HepG2 (cell line): ENCODE results near the gene TSN. TPM values are rescaled to one million over a fixed set of nuclear protein-coding genes. Genes with fewer than 3 reads are reported as not detected.

ENCODE experiments used
- CBX5 ChIP-seq: sonication (generic); formaldehyde crosslinking; IDR thresholded peaks from 2 replicates; pipeline ENCODE4 v1.4.0; 2020; ENCODE audit warnings: missing genetic modification reagents, borderline replicate concordance
- CHD2 ChIP-seq: IDR thresholded peaks from 2 replicates; pipeline ENCODE4 v1.6.1; 2011; ENCODE audit warnings: low read depth, low read length, improper control_type of control experiment
- ELF1 ChIP-seq: sonication (generic); formaldehyde crosslinking; IDR thresholded peaks from 2 replicates; pipeline ENCODE4 v1.4.0; 2020; ENCODE audit warnings: missing genetic modification reagents
- EP300 ChIP-seq, 3 experiments: sonication (generic) in 1 of 3; formaldehyde crosslinking in 1 of 3; IDR thresholded peaks; 2 replicates each; pipeline versions ENCODE4 v1.5.1 to v1.6.1; 2011 to 2020; ENCODE audit warnings: low read depth in 2 of 3, low read length in 2 of 3, borderline replicate concordance in 1 of 3, improper control_type of control experiment in 1 of 3, mild to moderate bottlenecking in 1 of 3, missing genetic modification reagents in 1 of 3, moderate library complexity in 1 of 3
- ETV6 ChIP-seq: sonication (generic); formaldehyde crosslinking; conservative IDR thresholded peaks from 2 replicates; pipeline ENCODE4 v1.4.0; 2020; ENCODE audit warnings: missing genetic modification reagents
- FLYWCH1 ChIP-seq: sonication (generic); formaldehyde crosslinking; IDR thresholded peaks from 2 replicates; pipeline ENCODE4 v1.8.1; 2023; ENCODE audit warnings: mild to moderate bottlenecking, missing genetic modification reagents
- GFI1 ChIP-seq: sonication (generic); formaldehyde crosslinking; IDR thresholded peaks from 2 replicates; pipeline ENCODE4 v1.5.0; 2020; ENCODE audit warnings: missing genetic modification reagents, mild to moderate bottlenecking, borderline replicate concordance
- HDAC2 ChIP-seq: sonication (generic); formaldehyde crosslinking; IDR thresholded peaks from 2 replicates; pipeline ENCODE4 v1.4.0; 2020; ENCODE audit warnings: missing genetic modification reagents
- HMG20B ChIP-seq: conservative IDR thresholded peaks from 2 replicates; pipeline ENCODE4 v1.6.1; 2016; ENCODE audit warnings: missing genetic modification reagents, missing compliant biosample characterization
- HNF4A ChIP-seq: sonication (generic); formaldehyde crosslinking; IDR thresholded peaks from 2 replicates; pipeline ENCODE4 v1.4.0; 2020; ENCODE audit warnings: missing genetic modification reagents
- JARID2 ChIP-seq: sonication (generic); formaldehyde crosslinking; IDR thresholded peaks from 2 replicates; pipeline ENCODE4 v1.8.1; 2023; ENCODE audit warnings: missing genetic modification reagents, inconsistent platforms; ENCODE audit not compliant: insufficient replicate concordance
- JUN ChIP-seq: sonication (generic); formaldehyde crosslinking; IDR thresholded peaks from 2 replicates; pipeline ENCODE4 v1.4.0; 2020; ENCODE audit warnings: mild to moderate bottlenecking, missing genetic modification reagents
- KDM1A ChIP-seq: IDR thresholded peaks from 2 replicates; pipeline ENCODE4 v1.6.1; 2016; ENCODE audit warnings: missing compliant biosample characterization
- KMT2A ChIP-seq: sonication (generic); formaldehyde crosslinking; IDR thresholded peaks from 2 replicates; pipeline ENCODE4 v1.4.0; 2020; ENCODE audit warnings: missing genetic modification reagents
- MIXL1 ChIP-seq: IDR thresholded peaks from 2 replicates; pipeline ENCODE4 v1.6.1; 2016
- MTA3 ChIP-seq: sonication (generic); formaldehyde crosslinking; IDR thresholded peaks from 2 replicates; pipeline ENCODE4 v1.4.0; 2020; ENCODE audit warnings: missing genetic modification reagents
- NFE2L2 ChIP-seq: fragments of 150-350 bp; IDR thresholded peaks from 2 replicates; pipeline ENCODE4 v1.6.1; 2014; ENCODE audit warnings: low read length
- POGZ ChIP-seq: sonication (generic); formaldehyde crosslinking; IDR thresholded peaks from 2 replicates; pipeline ENCODE4 v1.4.0; 2020; ENCODE audit warnings: mild to moderate bottlenecking, missing genetic modification reagents
- RARA ChIP-seq: IDR thresholded peaks from 2 replicates; pipeline ENCODE4 v1.6.1; 2016; ENCODE audit warnings: missing genetic modification reagents, missing compliant biosample characterization
- SMC3 ChIP-seq: IDR thresholded peaks from 2 replicates; pipeline ENCODE4 v1.6.1; 2011; ENCODE audit warnings: low read length, improper control_type of control experiment
- SNAPC2 ChIP-seq: sonication (generic); formaldehyde crosslinking; IDR thresholded peaks from 2 replicates; pipeline ENCODE4 v1.8.1; 2022; ENCODE audit warnings: mild to moderate bottlenecking, missing genetic modification reagents
- SRF ChIP-seq: IDR thresholded peaks from 2 replicates; pipeline ENCODE4 v1.6.1; 2011; ENCODE audit warnings: mild to moderate bottlenecking, low read depth, low read length, moderate library complexity
- SRY ChIP-seq: sonication (generic); formaldehyde crosslinking; IDR thresholded peaks from 2 replicates; pipeline ENCODE4 v1.8.0; 2022; ENCODE audit warnings: mild to moderate bottlenecking, missing genetic modification reagents
- STAG1 ChIP-seq: sonication (generic); formaldehyde crosslinking; IDR thresholded peaks from 2 replicates; pipeline ENCODE4 v1.4.0; 2020; ENCODE audit warnings: missing genetic modification reagents
- ZNF549 ChIP-seq: sonication (generic); formaldehyde crosslinking; IDR thresholded peaks from 2 replicates; pipeline ENCODE4 v1.5.0; 2020; ENCODE audit warnings: missing genetic modification reagents
- ZNF572 ChIP-seq: sonication (generic); formaldehyde crosslinking; IDR thresholded peaks from 2 replicates; pipeline ENCODE4 v1.5.1; 2020; ENCODE audit warnings: mild to moderate bottlenecking, missing genetic modification reagents
- ZNF883 ChIP-seq: sonication (generic); formaldehyde crosslinking; IDR thresholded peaks from 2 replicates; pipeline ENCODE4 v1.5.1; 2020; ENCODE audit warnings: mild to moderate bottlenecking, missing genetic modification reagents; ENCODE audit errors: not compliant biosample characterization
- ZSCAN31 ChIP-seq: sonication (generic); formaldehyde crosslinking; IDR thresholded peaks from 2 replicates; pipeline ENCODE4 v1.5.0; 2020; ENCODE audit warnings: low read depth, mild to moderate bottlenecking, missing genetic modification reagents
- polyA plus RNA-seq, 8 experiments: library from polyadenylated mRNA; depleted of rRNA in 3 of 8; stranded (reverse) in 7 of 8; unstranded in 1 of 8; fragments of >200 nt; fragmentation: Illumina TruSeq in 4 of 8; extraction: Trizol in 4 of 8; gene quantifications; 2 replicates each; pipeline versions ENCODE4 v1.2.1 to v1.2.3, GENCODE V29; 2011 to 2016; ENCODE audit warnings: low read depth in 4 of 8, missing spikeins in 1 of 8, mixed read lengths in 1 of 8; ENCODE audit not compliant: insufficient read depth in 1 of 8
- total RNA-seq, 5 experiments: library from RNA; depleted of rRNA; stranded (reverse); fragments of >200 nt; fragmentation: Illumina TruSeq; extraction: Trizol; gene quantifications; 2 replicates each; pipeline ENCODE4 v1.2.3, GENCODE V29; 2016; ENCODE audit warnings: low read depth in 1 of 5
- TF ChIP-seq, protein P1 (sequence below): sonication (generic); formaldehyde crosslinking; IDR thresholded peaks from 2 replicates; pipeline ENCODE4 v1.8.1; 2023; ENCODE audit warnings: mild to moderate bottlenecking, missing genetic modification reagents
- TF ChIP-seq, protein P2 (sequence below): sonication (generic); formaldehyde crosslinking; conservative IDR thresholded peaks from 2 replicates; pipeline ENCODE4 v1.8.0; 2022; ENCODE audit warnings: low read depth, missing genetic modification reagents
- TF ChIP-seq, protein P3 (sequence below): sonication (generic); formaldehyde crosslinking; IDR thresholded peaks from 2 replicates; pipeline ENCODE4 v1.4.0; 2020; ENCODE audit warnings: missing genetic modification reagents

TSN gene
- total and polyA plus RNA-seq, 2 of the 13 experiments (the other 11 are each of a cell fraction or from before 2014, with no cell fraction given) = 56.4 to 115 TPM

DNA sequence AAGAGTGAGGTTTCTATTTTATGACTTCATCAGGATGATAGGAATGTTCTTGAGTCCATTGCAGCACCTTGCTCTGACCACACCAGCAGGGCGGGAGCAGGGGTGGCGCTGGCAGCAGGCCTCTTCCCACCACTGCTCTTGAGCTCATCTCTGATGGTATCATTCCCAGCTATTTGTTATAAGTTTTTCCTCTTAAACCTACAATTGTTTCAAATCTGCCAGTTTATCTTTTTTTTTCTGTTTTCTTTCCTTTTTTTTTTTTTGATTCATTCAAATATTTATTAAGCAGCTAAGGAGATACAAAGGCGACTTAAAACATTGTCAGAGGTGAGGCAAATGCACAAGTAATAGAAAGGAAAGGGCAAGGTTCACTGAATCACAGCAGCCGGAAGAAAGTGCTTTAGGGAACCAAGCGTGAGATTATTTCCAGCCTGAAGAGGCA lies 47.5 kb upstream of the TSN start (continued):
- TF ChIP-seq SNAPC2 (CRISPR knock-in tag) (0 out of 2 replicates have a peak, but pooled peaks have one; percentile 7), KMT2A (CRISPR knock-in tag) (no peak), HDAC2 (0 out of 2 replicates have a peak, but pooled peaks have one; percentile 26), MTA3 (no peak), EP300 (IDR thresholded peaks at IDR 0.05; ENCODE audit: low read depth in 2 of 2, low read length in 2 of 2) (no peak), EP300 (CRISPR knock-in tag; IDR thresholded peaks at IDR 0.05; ENCODE audit: borderline replicate concordance) (no peak), JUN (CRISPR knock-in tag) (no peak), HNF4A (peak; percentile 4; the same call in 1 of the 2 replicates), CHD2 (no peak), CBX5 (CRISPR knock-in tag) (no peak), ZSCAN31 (CRISPR knock-in tag) (0 out of 2 replicates have a peak, but pooled peaks have one; percentile 47), RARA (CRISPR knock-in tag) (no peak), FLYWCH1 (CRISPR knock-in tag) (no peak), JARID2 (CRISPR knock-in tag) (no peak), ELF1 (CRISPR knock-in tag) (no peak), ZNF549 (no peak), HMG20B (CRISPR knock-in tag) (0 out of 2 replicates have a peak, but pooled peaks have one; percentile 48), ETV6 (no peak), SRF (no peak), KDM1A (no peak), ZNF572 (CRISPR knock-in tag) (no peak), GFI1 (peak; percentile 93), SMC3 (no peak), ZNF883 (CRISPR knock-in tag) (no peak), NFE2L2 (no peak), STAG1 (CRISPR knock-in tag) (no peak), POGZ (no peak), SRY (CRISPR knock-in tag) (no peak), MIXL1 (CRISPR knock-in tag) (no peak)
- TF ChIP-seq, protein P1, sequence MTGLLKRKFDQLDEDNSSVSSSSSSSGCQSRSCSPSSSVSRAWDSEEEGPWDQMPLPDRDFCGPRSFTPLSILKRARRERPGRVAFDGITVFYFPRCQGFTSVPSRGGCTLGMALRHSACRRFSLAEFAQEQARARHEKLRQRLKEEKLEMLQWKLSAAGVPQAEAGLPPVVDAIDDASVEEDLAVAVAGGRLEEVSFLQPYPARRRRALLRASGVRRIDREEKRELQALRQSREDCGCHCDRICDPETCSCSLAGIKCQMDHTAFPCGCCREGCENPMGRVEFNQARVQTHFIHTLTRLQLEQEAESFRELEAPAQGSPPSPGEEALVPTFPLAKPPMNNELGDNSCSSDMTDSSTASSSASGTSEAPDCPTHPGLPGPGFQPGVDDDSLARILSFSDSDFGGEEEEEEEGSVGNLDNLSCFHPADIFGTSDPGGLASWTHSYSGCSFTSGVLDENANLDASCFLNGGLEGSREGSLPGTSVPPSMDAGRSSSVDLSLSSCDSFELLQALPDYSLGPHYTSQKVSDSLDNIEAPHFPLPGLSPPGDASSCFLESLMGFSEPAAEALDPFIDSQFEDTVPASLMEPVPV (CRISPR knock-in tag) = 0 out of 2 replicates have a peak, but pooled peaks have one; percentile 24
- TF ChIP-seq, protein P2, sequence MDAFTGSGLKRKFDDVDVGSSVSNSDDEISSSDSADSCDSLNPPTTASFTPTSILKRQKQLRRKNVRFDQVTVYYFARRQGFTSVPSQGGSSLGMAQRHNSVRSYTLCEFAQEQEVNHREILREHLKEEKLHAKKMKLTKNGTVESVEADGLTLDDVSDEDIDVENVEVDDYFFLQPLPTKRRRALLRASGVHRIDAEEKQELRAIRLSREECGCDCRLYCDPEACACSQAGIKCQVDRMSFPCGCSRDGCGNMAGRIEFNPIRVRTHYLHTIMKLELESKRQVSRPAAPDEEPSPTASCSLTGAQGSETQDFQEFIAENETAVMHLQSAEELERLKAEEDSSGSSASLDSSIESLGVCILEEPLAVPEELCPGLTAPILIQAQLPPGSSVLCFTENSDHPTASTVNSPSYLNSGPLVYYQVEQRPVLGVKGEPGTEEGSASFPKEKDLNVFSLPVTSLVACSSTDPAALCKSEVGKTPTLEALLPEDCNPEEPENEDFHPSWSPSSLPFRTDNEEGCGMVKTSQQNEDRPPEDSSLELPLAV (CRISPR knock-in tag) = no peak
- TF ChIP-seq, protein P3, sequence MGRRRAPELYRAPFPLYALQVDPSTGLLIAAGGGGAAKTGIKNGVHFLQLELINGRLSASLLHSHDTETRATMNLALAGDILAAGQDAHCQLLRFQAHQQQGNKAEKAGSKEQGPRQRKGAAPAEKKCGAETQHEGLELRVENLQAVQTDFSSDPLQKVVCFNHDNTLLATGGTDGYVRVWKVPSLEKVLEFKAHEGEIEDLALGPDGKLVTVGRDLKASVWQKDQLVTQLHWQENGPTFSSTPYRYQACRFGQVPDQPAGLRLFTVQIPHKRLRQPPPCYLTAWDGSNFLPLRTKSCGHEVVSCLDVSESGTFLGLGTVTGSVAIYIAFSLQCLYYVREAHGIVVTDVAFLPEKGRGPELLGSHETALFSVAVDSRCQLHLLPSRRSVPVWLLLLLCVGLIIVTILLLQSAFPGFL (CRISPR knock-in tag) = no peak
